ENCODE measurements around the gene RRP1B.

DNA sequence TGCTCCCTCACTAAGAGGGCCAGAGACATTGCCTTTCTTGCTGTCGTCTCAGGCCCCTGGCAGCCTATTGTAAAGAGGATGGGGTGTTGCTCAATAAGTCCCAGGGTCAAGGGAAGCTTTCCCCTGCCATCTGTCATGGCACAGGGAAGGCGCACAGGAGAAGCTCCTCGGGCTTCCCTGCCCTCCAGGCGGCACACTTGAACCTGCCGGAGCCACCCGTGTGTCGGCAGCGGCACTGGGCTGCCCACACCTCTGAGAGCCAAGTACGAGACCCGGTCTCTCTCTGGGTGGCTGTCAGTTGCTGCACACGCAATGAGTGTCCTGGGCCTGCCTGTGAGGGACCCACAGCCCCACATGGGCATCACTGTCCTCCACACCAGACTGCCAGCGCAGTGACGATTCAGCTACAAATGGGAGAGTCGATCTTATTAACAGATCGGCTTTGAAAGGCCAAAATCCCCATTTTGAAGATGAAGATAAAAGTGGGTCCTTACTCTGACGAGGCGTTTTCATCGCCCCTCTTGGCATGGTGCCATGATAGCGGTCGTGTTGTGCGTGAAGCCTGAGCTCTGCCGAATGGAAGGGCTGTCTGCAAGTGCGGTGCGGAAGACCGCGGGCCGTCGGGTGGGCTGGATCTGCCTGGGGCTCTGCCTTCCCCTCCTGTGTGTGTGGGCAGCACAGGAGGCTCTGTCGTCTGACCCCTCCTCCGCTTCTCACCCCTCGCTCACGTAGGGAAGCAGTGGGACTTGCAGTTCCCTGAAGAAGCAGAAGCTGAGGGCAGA, 30.4 kb downstream of the RRP1B start:
- TF ChIP-seq POLR2A (IDR thresholded peaks at IDR 0.05) (no peak), CTCF (IDR thresholded peaks at IDR 0.05) (no peak), POLR2AphosphoS5 (IDR thresholded peaks at IDR 0.05) (no peak), EP300 (IDR thresholded peaks at IDR 0.05) (no peak)

Data from stomach (tissue), 4 donors.